ENCODE data around the gene IQGAP2. TPM values are rescaled to one million over a fixed set of nuclear protein-coding genes. Genes with fewer than 3 reads are reported as not detected.

The IQGAP2 gene
- polyA plus RNA-seq, 1 donor (not counting 4 experiments of a cell fraction or from before 2014, with no cell fraction given): 0.14 TPM

DNA sequence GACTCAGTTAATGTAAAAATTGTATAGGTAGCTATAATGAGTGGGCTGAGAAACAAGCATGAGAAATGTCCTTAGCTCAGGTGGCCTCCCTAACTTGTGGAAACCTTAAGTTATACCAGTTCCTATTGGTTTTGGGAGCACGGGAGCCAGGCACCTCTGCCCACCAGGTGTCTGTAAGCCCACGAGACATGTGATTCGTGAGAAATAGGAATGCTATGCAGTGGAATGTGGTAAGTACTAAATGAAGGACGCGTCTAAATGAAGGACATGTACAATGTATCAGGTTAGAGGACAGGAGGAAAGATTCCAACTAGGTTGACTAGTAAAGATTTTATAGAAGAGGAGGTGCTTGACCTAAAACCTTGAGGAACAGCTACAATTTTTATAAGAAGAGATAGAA is 266.2 kb downstream of the IQGAP2 start:
- H3K9me1 ChIP-seq (ENCODE audit: control insufficient read depth, extremely low read depth, insufficient read depth, low read length): no peaks in the 10 kb centered on the region
- H3K27ac ChIP-seq (ENCODE audit: control insufficient read depth, insufficient read depth, low read length): no peak overlapping the region
- H3K4me3 ChIP-seq (ENCODE audit: control insufficient read depth in 2 of 3, extremely low read depth in 1 of 3, insufficient read depth in 2 of 3, low read depth in 1 of 3, low read length in 3 of 3): no peak overlapping the region
- H2AFZ ChIP-seq (ENCODE audit: control insufficient read depth, low read length): no peak overlapping the region
- H3K9me3 ChIP-seq (ENCODE audit: control insufficient read depth, low read depth, low read length): no peaks in the 10 kb centered on the region
- H3K4me2 ChIP-seq (ENCODE audit: control insufficient read depth, extremely low read depth, insufficient read depth, low read depth, low read length): no peak overlapping the region
- TF ChIP-seq, protein P1, sequence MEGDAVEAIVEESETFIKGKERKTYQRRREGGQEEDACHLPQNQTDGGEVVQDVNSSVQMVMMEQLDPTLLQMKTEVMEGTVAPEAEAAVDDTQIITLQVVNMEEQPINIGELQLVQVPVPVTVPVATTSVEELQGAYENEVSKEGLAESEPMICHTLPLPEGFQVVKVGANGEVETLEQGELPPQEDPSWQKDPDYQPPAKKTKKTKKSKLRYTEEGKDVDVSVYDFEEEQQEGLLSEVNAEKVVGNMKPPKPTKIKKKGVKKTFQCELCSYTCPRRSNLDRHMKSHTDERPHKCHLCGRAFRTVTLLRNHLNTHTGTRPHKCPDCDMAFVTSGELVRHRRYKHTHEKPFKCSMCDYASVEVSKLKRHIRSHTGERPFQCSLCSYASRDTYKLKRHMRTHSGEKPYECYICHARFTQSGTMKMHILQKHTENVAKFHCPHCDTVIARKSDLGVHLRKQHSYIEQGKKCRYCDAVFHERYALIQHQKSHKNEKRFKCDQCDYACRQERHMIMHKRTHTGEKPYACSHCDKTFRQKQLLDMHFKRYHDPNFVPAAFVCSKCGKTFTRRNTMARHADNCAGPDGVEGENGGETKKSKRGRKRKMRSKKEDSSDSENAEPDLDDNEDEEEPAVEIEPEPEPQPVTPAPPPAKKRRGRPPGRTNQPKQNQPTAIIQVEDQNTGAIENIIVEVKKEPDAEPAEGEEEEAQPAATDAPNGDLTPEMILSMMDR (optimal IDR thresholded peaks at IDR 0.05 in 1 of 3, IDR thresholded peaks at IDR 0.05 in 1 of 3, conservative IDR thresholded peaks at IDR 0.05 in 1 of 3; ENCODE audit: extremely low read depth in 1 of 3, insufficient read depth in 2 of 3, low read length in 3 of 3): no peak
- no peak for TF ChIP-seq EZH2 (IDR thresholded peaks at IDR 0.05; ENCODE audit: low read length)
- no peaks in the 10 kb centered on the region for H3K36me3 ChIP-seq (ENCODE audit: control insufficient read depth in 2 of 2, extremely low read depth in 1 of 2, insufficient read depth in 2 of 2, low read length in 2 of 2)
- dilution Hi-C loops (cut with MboI; ENCODE audit: extremely low pct_ligation_motif_present, low sequenced_read_pairs): no loop called here
- no peak overlapping the region for H3K9ac ChIP-seq (ENCODE audit: control insufficient read depth, extremely low read depth, insufficient read depth, low read length)
- no peaks in the 10 kb centered on the region for H3K27me3 ChIP-seq (ENCODE audit: control insufficient read depth, extremely low read depth, insufficient read depth, low read length)
- H3K79me2 ChIP-seq (ENCODE audit: control insufficient read depth, insufficient read depth, low read length): no peaks in the 10 kb centered on the region
- no peaks in the 10 kb centered on the region for H4K20me1 ChIP-seq (ENCODE audit: control insufficient read depth, extremely low read depth, insufficient read depth, low read length)
- DNase-seq (ENCODE audit: low read depth, low spot score) (no peak), FAIRE-seq (no peak)
- H3K4me1 ChIP-seq (ENCODE audit: control insufficient read depth, extremely low read depth, insufficient read depth, low read length): peaks cover 3% of the 10 kb centered on the region

DNA sequence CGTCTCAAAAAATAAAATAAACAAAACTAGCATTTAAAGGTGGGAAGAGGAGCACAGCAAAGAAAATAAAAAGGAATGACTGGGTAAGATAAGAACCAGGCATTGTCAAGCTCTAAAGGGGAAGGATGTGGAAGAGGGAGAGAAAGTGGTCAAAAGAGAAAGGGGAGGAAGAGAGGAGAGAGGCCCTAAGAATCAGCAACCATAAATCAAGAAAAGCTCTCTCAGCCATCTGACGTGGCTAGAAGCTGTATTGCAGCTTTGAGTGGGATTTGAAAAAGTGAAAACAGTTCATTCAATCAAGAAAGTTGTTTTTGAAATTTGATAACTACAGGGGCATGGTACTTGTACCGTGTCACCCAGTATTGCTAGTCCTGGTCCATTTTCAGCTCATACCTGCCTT is 267.4 kb downstream of the IQGAP2 start:
- DNase-seq (ENCODE audit: low read depth, low spot score): no peak
- no peak overlapping the region for H3K9ac ChIP-seq (ENCODE audit: control insufficient read depth, extremely low read depth, insufficient read depth, low read length)
- H3K79me2 ChIP-seq (ENCODE audit: control insufficient read depth, insufficient read depth, low read length): no peaks in the 10 kb centered on the region
- no peak overlapping the region for H2AFZ ChIP-seq (ENCODE audit: control insufficient read depth, low read length)
- dilution Hi-C loops (cut with MboI; ENCODE audit: extremely low pct_ligation_motif_present, low sequenced_read_pairs): no loop called here
- TF ChIP-seq, protein P1 (optimal IDR thresholded peaks at IDR 0.05 in 1 of 3, IDR thresholded peaks at IDR 0.05 in 1 of 3, conservative IDR thresholded peaks at IDR 0.05 in 1 of 3; ENCODE audit: extremely low read depth in 1 of 3, insufficient read depth in 2 of 3, low read length in 3 of 3): no peak
- no peak for TF ChIP-seq EZH2 (IDR thresholded peaks at IDR 0.05; ENCODE audit: low read length)
- no peak overlapping the region for H3K4me2 ChIP-seq (ENCODE audit: control insufficient read depth, extremely low read depth, insufficient read depth, low read depth, low read length)
- no peaks in the 10 kb centered on the region for H3K9me3 ChIP-seq (ENCODE audit: control insufficient read depth, low read depth, low read length)
- H3K36me3 ChIP-seq (ENCODE audit: control insufficient read depth in 2 of 2, extremely low read depth in 1 of 2, insufficient read depth in 2 of 2, low read length in 2 of 2): no peaks in the 10 kb centered on the region
- H4K20me1 ChIP-seq (ENCODE audit: control insufficient read depth, extremely low read depth, insufficient read depth, low read length): no peaks in the 10 kb centered on the region
- H3K9me1 ChIP-seq (ENCODE audit: control insufficient read depth, extremely low read depth, insufficient read depth, low read length): no peaks in the 10 kb centered on the region
- peaks cover 3% of the 10 kb centered on the region for H3K4me1 ChIP-seq (ENCODE audit: control insufficient read depth, extremely low read depth, insufficient read depth, low read length)
- no peak overlapping the region for H3K4me3 ChIP-seq (ENCODE audit: control insufficient read depth in 2 of 3, extremely low read depth in 1 of 3, insufficient read depth in 2 of 3, low read depth in 1 of 3, low read length in 3 of 3)
- H3K27ac ChIP-seq (ENCODE audit: control insufficient read depth, insufficient read depth, low read length): no peak overlapping the region
- no peaks in the 10 kb centered on the region for H3K27me3 ChIP-seq (ENCODE audit: control insufficient read depth, extremely low read depth, insufficient read depth, low read length)
- no peak for FAIRE-seq

Data from keratinocyte (primary cell).